OCI-LY7 (cell line): ENCODE measurements around the gene LENG1.

Experiments used
- CTCF ChIP-seq: fragments of 200-600 bp; sonication (generic); conservative IDR thresholded peaks from 2 replicates; pipeline ENCODE4 v1.5.1; 2014; ENCODE audit warnings: mild to moderate bottlenecking, antibody characterized with exemption, low read length, moderate library complexity, mixed read lengths
- EZH2phosphoT487 ChIP-seq: fragments of 200-600 bp; sonication (generic); IDR thresholded peaks from 2 replicates; pipeline ENCODE4 v1.6.1; 2018; ENCODE audit warnings: low read depth, borderline replicate concordance, mild to moderate bottlenecking, mixed run types, antibody characterized with exemption, low read length, moderate library complexity, mixed read lengths

- no peak for TF ChIP-seq CTCF
- TF ChIP-seq EZH2phosphoT487: no peak
Observed at GRCh38 chr19:54128441-54128725, 31.1 kb downstream of the LENG1 start.
